Panc1 (cell line): ENCODE data around the gene LPIN3. TPM values are rescaled to one million over a fixed set of nuclear protein-coding genes. Genes with fewer than 3 reads are reported as not detected.

Source experiments
- ATAC-seq: fragments of 200-7000 bp; cut with Tn5 transposase; 2 replicates; pipeline ENCODE4 v1.9.1; 2020; ENCODE audit warnings: mild to moderate bottlenecking, moderate library complexity
- BruUV-seq: library from RNA; stranded (reverse); fragments of 400-500 nt; replicated peaks from 2 replicates; lab custom pipeline; 2021; lab: Mats Ljungman, UMichigan
- CTCF ChIA-PET: fragments of 300-600 bp; sonication (Branson Sonifier 250); formaldehyde crosslinking; loops from one replicate; lab custom pipeline; 2022; ENCODE audit warnings: antibody characterized with exemption; lab: Charles Lee
- POLR2A ChIA-PET: fragments of 300-600 bp; sonication (Branson Sonifier 250); formaldehyde crosslinking; loops from one replicate; lab custom pipeline; 2022; ENCODE audit warnings: antibody characterized with exemption; lab: Charles Lee
- DNase-seq: peaks from one replicate; pipeline ENCODE4 v3.0.0-alpha.2; 2010; ENCODE audit warnings: low read depth, low spot score
- H3K27ac ChIP-seq: 2 replicates; pipeline ENCODE4 v1.5.1; 2011; ENCODE audit warnings: mild to moderate bottlenecking, low read length, inconsistent platforms
- H3K27me3 ChIP-seq: fragments of 200-500 bp; sonication (Bioruptor generic); 2 replicates; pipeline ENCODE4 v1.6.0; 2014; ENCODE audit warnings: low read length, inconsistent platforms; ENCODE audit not compliant: control insufficient read depth, insufficient read depth
- H3K36me3 ChIP-seq: fragments of 200-500 bp; sonication (Bioruptor generic); 2 replicates; pipeline ENCODE4 v1.5.1; 2014; ENCODE audit warnings: inconsistent platforms, mild to moderate bottlenecking, low read length, moderate library complexity; ENCODE audit not compliant: control insufficient read depth, insufficient read depth
- H3K4me1 ChIP-seq: 2 replicates; pipeline ENCODE4 v1.5.1; 2011; ENCODE audit warnings: inconsistent platforms, mild to moderate bottlenecking, low read length, moderate library complexity; ENCODE audit not compliant: control insufficient read depth, insufficient read depth
- H3K4me3 ChIP-seq, 2 experiments: 2 replicates each; pipeline ENCODE4 v1.5.1; 2011 to 2012; ENCODE audit warnings: low read depth in 2 of 2, low read length in 2 of 2, mild to moderate bottlenecking in 2 of 2, inconsistent platforms in 1 of 2, moderate library complexity in 1 of 2
- H3K9me3 ChIP-seq: fragments of 200-500 bp; sonication (Bioruptor generic); 2 replicates; pipeline ENCODE4 v1.5.1; 2014; ENCODE audit warnings: low read depth, mild to moderate bottlenecking, inconsistent platforms, low read length, moderate library complexity; ENCODE audit not compliant: control insufficient read depth, insufficient read depth
- CTCF ChIP-seq: fragments of 450-650 bp; IDR thresholded peaks from 2 replicates; pipeline ENCODE4 v1.5.1; 2017; ENCODE audit warnings: mild to moderate bottlenecking
- POLR2AphosphoS5 ChIP-seq: IDR thresholded peaks from 2 replicates; pipeline ENCODE4 v1.6.1; 2012; ENCODE audit warnings: mild to moderate bottlenecking, low read depth, low read length, moderate library complexity
- SIN3A ChIP-seq: IDR thresholded peaks from 2 replicates; pipeline ENCODE4 v1.6.1; 2012; ENCODE audit warnings: low read depth, mild to moderate bottlenecking, low read length, moderate library complexity, borderline replicate concordance; ENCODE audit not compliant: insufficient read depth
- TCF7L2 ChIP-seq: IDR thresholded peaks from 2 replicates; pipeline ENCODE4 v1.6.1; 2011; ENCODE audit warnings: mild to moderate bottlenecking, low read depth, low read length, inconsistent platforms
- in situ Hi-C: cut with HindIII; loops from 2 replicates; pipeline ENCODE4 v1.10.0; 2016; ENCODE audit warnings: low sequenced_read_pairs, low pct_unique_long_range_greater_than_20kb
- intact Hi-C: fragments of 100-400 bp; cut with micrococcal nuclease; formaldehyde crosslinking; loops from one replicate; pipeline ENCODE4 v1.10.0; 2022; ENCODE audit not compliant: unreplicated experiment
- total RNA-seq: library from RNA; stranded (reverse); gene quantifications from one replicate; pipeline ENCODE4 v1.2.1, GENCODE V29; 2021; ENCODE audit not compliant: unreplicated experiment
- TF ChIP-seq, protein P1 (sequence below), 2 experiments: IDR thresholded peaks; 2 replicates each; pipeline ENCODE4 v1.6.1; 2011 to 2012; ENCODE audit warnings: low read depth in 2 of 2, control low read depth in 1 of 2, low read length in 1 of 2, mild to moderate bottlenecking in 1 of 2, moderate library complexity in 1 of 2; ENCODE audit not compliant: insufficient read depth in 1 of 2

LPIN3 gene
- total RNA-seq, 1 experiment from 2014 or later = 21.0 TPM

DNA sequence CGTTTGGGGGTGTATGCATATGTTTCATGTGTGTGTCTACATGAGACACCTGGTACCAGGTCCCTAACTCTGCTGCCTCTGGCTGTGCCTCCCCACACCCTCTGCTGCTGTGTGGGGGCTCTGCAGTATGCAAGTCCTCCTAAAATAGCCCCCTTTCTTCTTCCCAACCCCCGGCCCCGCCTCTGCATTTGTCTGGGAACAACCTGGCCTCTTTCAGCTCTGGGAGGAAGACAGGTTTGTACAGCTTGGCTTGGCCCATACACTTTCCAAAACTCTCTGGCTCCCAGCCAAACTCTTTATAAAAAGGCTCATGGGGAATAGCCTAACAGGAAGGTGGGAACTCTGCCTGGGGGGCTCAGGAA is 53.1 kb downstream of the LPIN3 start:
- CTCF ChIA-PET = no interaction called here
- intact Hi-C loops = no loop called here
- TF ChIP-seq POLR2AphosphoS5 (no peak), SIN3A (no peak), CTCF (no peak), TCF7L2 (no peak)
- TF ChIP-seq, protein P1, sequence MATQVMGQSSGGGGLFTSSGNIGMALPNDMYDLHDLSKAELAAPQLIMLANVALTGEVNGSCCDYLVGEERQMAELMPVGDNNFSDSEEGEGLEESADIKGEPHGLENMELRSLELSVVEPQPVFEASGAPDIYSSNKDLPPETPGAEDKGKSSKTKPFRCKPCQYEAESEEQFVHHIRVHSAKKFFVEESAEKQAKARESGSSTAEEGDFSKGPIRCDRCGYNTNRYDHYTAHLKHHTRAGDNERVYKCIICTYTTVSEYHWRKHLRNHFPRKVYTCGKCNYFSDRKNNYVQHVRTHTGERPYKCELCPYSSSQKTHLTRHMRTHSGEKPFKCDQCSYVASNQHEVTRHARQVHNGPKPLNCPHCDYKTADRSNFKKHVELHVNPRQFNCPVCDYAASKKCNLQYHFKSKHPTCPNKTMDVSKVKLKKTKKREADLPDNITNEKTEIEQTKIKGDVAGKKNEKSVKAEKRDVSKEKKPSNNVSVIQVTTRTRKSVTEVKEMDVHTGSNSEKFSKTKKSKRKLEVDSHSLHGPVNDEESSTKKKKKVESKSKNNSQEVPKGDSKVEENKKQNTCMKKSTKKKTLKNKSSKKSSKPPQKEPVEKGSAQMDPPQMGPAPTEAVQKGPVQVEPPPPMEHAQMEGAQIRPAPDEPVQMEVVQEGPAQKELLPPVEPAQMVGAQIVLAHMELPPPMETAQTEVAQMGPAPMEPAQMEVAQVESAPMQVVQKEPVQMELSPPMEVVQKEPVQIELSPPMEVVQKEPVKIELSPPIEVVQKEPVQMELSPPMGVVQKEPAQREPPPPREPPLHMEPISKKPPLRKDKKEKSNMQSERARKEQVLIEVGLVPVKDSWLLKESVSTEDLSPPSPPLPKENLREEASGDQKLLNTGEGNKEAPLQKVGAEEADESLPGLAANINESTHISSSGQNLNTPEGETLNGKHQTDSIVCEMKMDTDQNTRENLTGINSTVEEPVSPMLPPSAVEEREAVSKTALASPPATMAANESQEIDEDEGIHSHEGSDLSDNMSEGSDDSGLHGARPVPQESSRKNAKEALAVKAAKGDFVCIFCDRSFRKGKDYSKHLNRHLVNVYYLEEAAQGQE (IDR thresholded peaks at IDR 0.05; ENCODE audit: insufficient read depth in 1 of 2, low read depth in 2 of 2, low read length in 1 of 2) = no peak
- H3K4me3 ChIP-seq = no peak overlapping the region
- ATAC-seq = no peak
- no peaks in the 10 kb centered on the region for H3K36me3 ChIP-seq
- in situ Hi-C loops = no loop called here
- POLR2A ChIA-PET = no interaction called here
- no peak overlapping the region for H3K27ac ChIP-seq
- no TSS peak for BruUV-seq
- H3K27me3 ChIP-seq = no peaks in the 10 kb centered on the region
- DNase-seq = no peak
- peaks cover 11% of the 10 kb centered on the region for H3K4me1 ChIP-seq
- no peaks in the 10 kb centered on the region for H3K9me3 ChIP-seq

DNA sequence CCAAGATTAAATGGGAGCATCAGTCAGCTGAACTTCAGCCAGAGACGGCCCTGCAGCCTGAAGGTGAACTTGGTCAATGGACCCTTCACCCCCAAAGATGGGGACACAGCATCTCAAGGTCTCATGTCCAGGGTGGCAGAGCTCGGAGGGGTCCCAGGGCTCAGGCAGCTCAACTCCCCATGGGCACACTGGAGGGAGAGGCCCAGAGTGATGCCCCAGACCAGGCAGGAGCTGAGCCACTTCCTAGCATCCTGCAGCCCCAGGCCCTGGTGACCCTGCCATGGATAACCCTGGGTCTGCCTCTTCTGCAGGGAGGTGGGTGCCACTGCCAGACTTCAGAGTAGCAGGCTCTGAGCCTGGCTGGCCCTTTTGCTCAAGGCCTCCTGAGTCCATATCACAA is 53.5 kb downstream of the LPIN3 start:
- H3K27me3 ChIP-seq = no peaks in the 10 kb centered on the region
- intact Hi-C loops = no loop called here
- H3K4me3 ChIP-seq = no peak overlapping the region
- ChIA-PET POLR2A (no interaction called here), CTCF (no interaction called here)
- H3K4me1 ChIP-seq = peaks cover 11% of the 10 kb centered on the region
- H3K36me3 ChIP-seq = no peaks in the 10 kb centered on the region
- in situ Hi-C loops = no loop called here
- no peaks in the 10 kb centered on the region for H3K9me3 ChIP-seq
- TF ChIP-seq SIN3A = no peak
- no peak for TF ChIP-seq CTCF
- no peak for TF ChIP-seq POLR2AphosphoS5
- no peak for TF ChIP-seq TCF7L2
- TF ChIP-seq, protein P1 (IDR thresholded peaks at IDR 0.05; ENCODE audit: insufficient read depth in 1 of 2, low read depth in 2 of 2, low read length in 1 of 2) = no peak
- no peak overlapping the region for H3K27ac ChIP-seq
- BruUV-seq = no TSS peak
- ATAC-seq (no peak), DNase-seq (no peak)
